Stomach (tissue), 4 donors: ENCODE data around the gene KPNA3.

Experiments
- CTCF ChIP-seq, 7 experiments: fragments of 450-650 bp in 4 of 7; fragments of 200-600 bp in 3 of 7; sonication (generic) in 3 of 7; IDR thresholded peaks; one replicate each; pipeline ENCODE4 v1.5.1; 2016 to 2019; ENCODE audit warnings: antibody characterized with exemption in 7 of 7, control low read depth in 2 of 7, mild to moderate bottlenecking in 1 of 7
- POLR2A ChIP-seq, 4 donors: fragments of 450-650 bp; IDR thresholded peaks; one replicate each; pipeline ENCODE4 v1.6.1; 2016; ENCODE audit warnings: antibody characterized with exemption in 4 of 4, control low read depth in 2 of 4, mild to moderate bottlenecking in 1 of 4, moderate library complexity in 1 of 4

GRCh38 chr13:49739498-49740187, 52.8 kb downstream of the KPNA3 start:
- TF ChIP-seq POLR2A (IDR thresholded peaks at IDR 0.05) (no peak), CTCF (IDR thresholded peaks at IDR 0.05) (no peak)
